H1 (cell line): ENCODE results near the gene LY86. TPM values are rescaled to one million over a fixed set of nuclear protein-coding genes. Genes with fewer than 3 reads are reported as not detected.

ENCODE experiments used
- CTCF ChIA-PET: fragments of 300-600 bp; sonication (Branson Sonifier 250); formaldehyde crosslinking; loops from one replicate; lab custom pipeline; 2021; ENCODE audit not compliant: partially characterized antibody; lab: Charles Lee
- POLR2A ChIA-PET: fragments of 300-600 bp; sonication (Branson Sonifier 250); formaldehyde crosslinking; loops from one replicate; lab custom pipeline; 2021; ENCODE audit warnings: inconsistent platforms; ENCODE audit not compliant: partially characterized antibody; lab: Charles Lee
- DNase-seq, 2 experiments: peaks; one replicate each; pipeline versions ENCODE4 v3.0.0 to v3.0.0-alpha.2; 2010 to 2022; ENCODE audit warnings: low spot score in 2 of 2, low read depth in 1 of 2, mixed read lengths in 1 of 2
- FAIRE-seq: peaks from 2 replicates; lab custom pipeline; 2011; peaks lifted over from hg19 to GRCh38; lab: Jason Lieb, UNC
- H2AFZ ChIP-seq: 2 replicates; pipeline ENCODE4 v1.8.1; 2012; ENCODE audit warnings: low read length, inconsistent platforms
- H2AK5ac ChIP-seq: 2 replicates; pipeline ENCODE4 v1.6.1; 2013; ENCODE audit warnings: low read depth, low read length
- H2BK120ac ChIP-seq: replicated peaks from 2 replicates; pipeline ENCODE3; 2013; ENCODE audit warnings: low read depth, low read length, inconsistent platforms
- H2BK12ac ChIP-seq: 2 replicates; pipeline ENCODE4 v1.6.1; 2013; ENCODE audit warnings: low read depth, low read length
- H2BK15ac ChIP-seq: 2 replicates; pipeline ENCODE4 v1.6.1; 2013; ENCODE audit warnings: low read length
- H2BK20ac ChIP-seq: 2 replicates; pipeline ENCODE4 v1.6.1; 2013; ENCODE audit warnings: low read length
- H2BK5ac ChIP-seq: 2 replicates; pipeline ENCODE4 v1.6.1; 2013; ENCODE audit warnings: low read depth, low read length
- H3K14ac ChIP-seq: 2 replicates; pipeline ENCODE4 v1.6.1; 2013; ENCODE audit warnings: inconsistent platforms; ENCODE audit not compliant: insufficient read length
- H3K18ac ChIP-seq: 2 replicates; pipeline ENCODE4 v1.6.1; 2013; ENCODE audit warnings: low read length; ENCODE audit errors: extremely low read depth
- H3K23ac ChIP-seq: 2 replicates; pipeline ENCODE4 v1.6.1; 2013; ENCODE audit warnings: inconsistent platforms; ENCODE audit not compliant: insufficient read length
- H3K23me2 ChIP-seq: 2 replicates; pipeline ENCODE4 v1.6.1; 2013; ENCODE audit warnings: low read depth, low read length
- H3K27ac ChIP-seq: 2 replicates; pipeline ENCODE4 v1.6.1; 2011; ENCODE audit warnings: low read depth, low read length, inconsistent platforms
- H3K27me3 ChIP-seq, 4 experiments: replicated peaks in 1 of 4; 1 replicate in 1 of 4; 2 replicates in 3 of 4; pipeline versions ENCODE4 v1.6.1 to v1.8.1; 2011 to 2013; ENCODE audit warnings: low read length in 3 of 4, mild to moderate bottlenecking in 3 of 4, inconsistent platforms in 2 of 4, mixed read lengths in 2 of 4, moderate library complexity in 1 of 4; ENCODE audit not compliant: control insufficient read depth in 3 of 4, insufficient read depth in 3 of 4; ENCODE audit errors: extremely low read depth in 1 of 4
- H3K36me3 ChIP-seq, 4 experiments: 2 replicates each; pipeline versions ENCODE4 v1.6.1 to v1.8.1; 2011 to 2013; ENCODE audit warnings: mild to moderate bottlenecking in 4 of 4, low read length in 3 of 4, moderate library complexity in 2 of 4, control low read depth in 1 of 4, inconsistent platforms in 1 of 4; ENCODE audit not compliant: insufficient read depth in 4 of 4, control insufficient read depth in 2 of 4
- H3K4ac ChIP-seq: replicated peaks from 2 replicates; pipeline ENCODE3; 2013; ENCODE audit warnings: low read length, low read depth, mixed read lengths, inconsistent platforms; ENCODE audit not compliant: insufficient read length
- H3K4me1 ChIP-seq, 4 experiments: replicated peaks in 1 of 4; 1 replicate in 1 of 4; 2 replicates in 3 of 4; pipeline versions ENCODE4 v1.6.1 to v1.8.1; 2011 to 2013; ENCODE audit warnings: low read length in 3 of 4, inconsistent platforms in 2 of 4, mixed read lengths in 1 of 4; ENCODE audit not compliant: insufficient read depth in 4 of 4, control insufficient read depth in 3 of 4
- H3K4me2 ChIP-seq, 2 experiments: 2 replicates each; pipeline versions ENCODE4 v1.6.1 to v1.8.1; 2011 to 2013; ENCODE audit warnings: low read depth in 2 of 2, low read length in 2 of 2, control low read depth in 1 of 2, inconsistent platforms in 1 of 2, mild to moderate bottlenecking in 1 of 2; ENCODE audit not compliant: insufficient read depth in 1 of 2
- H3K4me3 ChIP-seq, 4 experiments: fragments of 200-600, 300-600 bp in 1 of 4; sonication (generic), shearing (Covaris generic), sonication (Bioruptor Twin) in 1 of 4; 2 replicates each; pipeline versions ENCODE4 v1.5.1 to v1.8.1; 2011 to 2016; ENCODE audit warnings: low read length in 4 of 4, low read depth in 3 of 4, control low read depth in 2 of 4, inconsistent platforms in 2 of 4, mild to moderate bottlenecking in 2 of 4, mixed read lengths in 1 of 4, moderate library complexity in 1 of 4; ENCODE audit not compliant: insufficient read depth in 2 of 4; ENCODE audit errors: extremely low read depth in 1 of 4
- H3K56ac ChIP-seq: replicated peaks from 2 replicates; pipeline ENCODE3; 2013; ENCODE audit warnings: low read depth, mild to moderate bottlenecking, mixed read lengths, low read length, inconsistent platforms; ENCODE audit not compliant: insufficient read length
- H3K79me1 ChIP-seq: 2 replicates; pipeline ENCODE4 v1.6.1; 2013; ENCODE audit warnings: low read depth, low read length, control low read depth
- H3K79me2 ChIP-seq, 2 experiments: 2 replicates each; pipeline versions ENCODE4 v1.6.1 to v1.8.1; 2012 to 2013; ENCODE audit warnings: low read length in 2 of 2, mild to moderate bottlenecking in 2 of 2, inconsistent platforms in 1 of 2; ENCODE audit not compliant: insufficient read depth in 2 of 2, control insufficient read depth in 1 of 2
- H3K9ac ChIP-seq, 4 experiments: replicated peaks in 1 of 4; 1 replicate in 1 of 4; 2 replicates in 3 of 4; pipeline versions ENCODE4 v1.6.1 to v1.8.1; 2011 to 2013; ENCODE audit warnings: low read depth in 3 of 4, low read length in 3 of 4, control low read depth in 2 of 4, mild to moderate bottlenecking in 2 of 4, moderate library complexity in 2 of 4, inconsistent platforms in 1 of 4; ENCODE audit errors: extremely low read depth in 1 of 4
- H3K9me3 ChIP-seq, 2 experiments: 2 replicates each; pipeline versions ENCODE4 v1.6.1 to v1.8.1; 2012 to 2013; ENCODE audit warnings: mild to moderate bottlenecking in 2 of 2, moderate library complexity in 2 of 2, control low read depth in 1 of 2, inconsistent platforms in 1 of 2, low read depth in 1 of 2, low read length in 1 of 2, mixed read lengths in 1 of 2; ENCODE audit not compliant: insufficient read depth in 2 of 2
- H4K20me1 ChIP-seq, 2 experiments: replicated peaks in 1 of 2; 2 replicates each; pipeline versions ENCODE3 to v1.8.1; 2011 to 2013; ENCODE audit warnings: inconsistent platforms in 2 of 2, low read length in 2 of 2, mild to moderate bottlenecking in 1 of 2; ENCODE audit not compliant: insufficient read depth in 2 of 2, control insufficient read depth in 1 of 2
- H4K5ac ChIP-seq: 2 replicates; pipeline ENCODE4 v1.6.1; 2013; ENCODE audit warnings: low read length, low read depth, mixed read lengths, inconsistent platforms; ENCODE audit not compliant: insufficient read length
- H4K8ac ChIP-seq: 2 replicates; pipeline ENCODE4 v1.8.0; 2013; ENCODE audit warnings: mild to moderate bottlenecking, moderate library complexity, low read length, inconsistent platforms; ENCODE audit not compliant: insufficient read depth; ENCODE audit errors: extremely low read depth
- H4K91ac ChIP-seq: replicated peaks from 2 replicates; pipeline ENCODE3; 2013; ENCODE audit warnings: low read length, mixed read lengths, inconsistent platforms; ENCODE audit not compliant: insufficient read length
- CEBPB ChIP-seq: IDR thresholded peaks from 2 replicates; pipeline ENCODE4 v1.6.1; 2012; ENCODE audit warnings: low read depth, low read length
- CHD1 ChIP-seq: IDR thresholded peaks from 2 replicates; pipeline ENCODE4 v1.6.1; 2012; ENCODE audit warnings: low read depth, low read length, improper control_type of control experiment
- CTBP2 ChIP-seq: IDR thresholded peaks from 2 replicates; pipeline ENCODE4 v1.7.0; 2011; ENCODE audit warnings: borderline replicate concordance, mild to moderate bottlenecking, moderate library complexity, mixed read lengths, low read length; ENCODE audit not compliant: insufficient read depth, insufficient read length
- MAFK ChIP-seq: IDR thresholded peaks from 2 replicates; pipeline ENCODE4 v1.6.1; 2012; ENCODE audit warnings: low read depth, mild to moderate bottlenecking, improper control_type of control experiment, low read length
- SP1 ChIP-seq: IDR thresholded peaks from 2 replicates; pipeline ENCODE4 v1.6.1; 2011; ENCODE audit warnings: low read depth, low read length
- SP2 ChIP-seq: IDR thresholded peaks from 2 replicates; pipeline ENCODE4 v1.6.1; 2012; ENCODE audit warnings: mild to moderate bottlenecking, low read length, inconsistent platforms
- TAF1 ChIP-seq: IDR thresholded peaks from 2 replicates; pipeline ENCODE4 v1.6.1; 2011; ENCODE audit warnings: mild to moderate bottlenecking, low read depth, low read length
- TCF12 ChIP-seq: IDR thresholded peaks from 2 replicates; pipeline ENCODE4 v1.6.1; 2011; ENCODE audit warnings: low read depth, mild to moderate bottlenecking, low read length
- TEAD4 ChIP-seq: IDR thresholded peaks from 2 replicates; pipeline ENCODE4 v1.6.1; 2012; ENCODE audit warnings: low read depth, low read length, inconsistent platforms, mixed read lengths
- WGBS, 2 experiments: shearing (Covaris generic) in 1 of 2; methylation state at CpG; one replicate each; pipeline versions ENCODE4 v1.1.6 to v1.1.7; 2013 to 2015; ENCODE audit warnings: low lambda C conversion rate in 2 of 2, mixed read lengths in 2 of 2, inconsistent platforms in 1 of 2, low coverage in 1 of 2, missing lambda C conversion rate in 1 of 2; ENCODE audit not compliant: insufficient replicate concordance in 2 of 2, insufficient coverage in 1 of 2, insufficient read length in 1 of 2; ENCODE audit errors: extremely low coverage in 1 of 2, missing lambda C conversion rate in 1 of 2; 5-methylcytosine and 5-hydroxymethylcytosine counted together
- polyA plus RNA-seq, 7 experiments: library from polyadenylated mRNA; depleted of rRNA in 3 of 7; stranded (reverse) in 5 of 7; unstranded in 2 of 7; fragments of >200 nt in 5 of 7; fragments of 200-250 nt in 2 of 7; gene quantifications; 1 replicate in 5 of 7; 2 replicates in 1 of 7; 4 replicates in 1 of 7; pipeline versions ENCODE4 v1.2.1 to v1.2.3, GENCODE V29; 2011 to 2013; ENCODE audit warnings: missing spikeins in 2 of 7, mixed read lengths in 2 of 7
- total RNA-seq: library from RNA; stranded (reverse); fragmentation: NEBNext Ultra II Directional; extraction: Animal tissue kit (Norgen Biotek cat#: 25700); gene quantifications from 2 replicates; pipeline ENCODE4 v1.2.1, GENCODE V29; 2021
- TF ChIP-seq, protein P1 (sequence below): IDR thresholded peaks from 2 replicates; pipeline ENCODE4 v1.6.1; 2011; ENCODE audit warnings: low read length, improper control_type of control experiment
- TF ChIP-seq, protein P2 (sequence below): IDR thresholded peaks from 2 replicates; pipeline ENCODE4 v1.6.1; 2012; ENCODE audit warnings: inconsistent platforms

The LY86 gene
- total and polyA plus RNA-seq, 2 of the 8 experiments (the other 6 are each of a cell fraction or from before 2014, with no cell fraction given) = not detected

DNA sequence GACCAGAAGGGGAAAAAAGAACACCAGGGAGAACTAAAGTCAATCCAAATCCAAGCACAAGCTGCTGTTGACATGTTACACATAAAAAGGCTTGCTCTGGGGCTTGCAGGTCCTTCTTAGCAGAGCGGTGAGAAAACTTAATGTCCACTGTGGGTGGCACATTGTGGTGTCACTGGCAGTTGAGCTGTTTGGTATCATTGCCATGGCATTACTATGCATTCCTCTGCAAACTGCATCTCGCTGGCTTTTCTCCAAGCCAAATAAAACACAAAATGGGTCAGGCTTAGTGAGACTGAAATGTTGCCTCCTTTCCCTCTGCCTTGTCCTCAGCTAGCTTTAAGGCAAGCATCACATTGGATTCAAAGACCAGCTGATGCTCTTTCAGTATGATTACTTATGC lies 40.9 kb downstream of the LY86 start:
- Histone ChIP-seq H3K18ac (no peak overlapping the region), H3K14ac (no peak overlapping the region), H2AFZ (no peak overlapping the region), H3K79me1 (no peaks in the 10 kb centered on the region), H3K4me3 (no peak overlapping the region), H3K9ac (peak overlapping the region in 1 of 4 experiments; percentile 20; a peak in 1 of 7 replicates), H3K27me3 (no peaks in the 10 kb centered on the region; a peak in 1 of 7 replicates), H4K91ac (no peak overlapping the region), H2BK5ac (no peak overlapping the region), H2BK15ac (no peak overlapping the region), H3K4ac (no peak overlapping the region), H2AK5ac (0 out of 2 replicates have a peak overlapping the region, but pooled peaks have one; percentile 30), H4K20me1 (no peaks in the 10 kb centered on the region), H3K23me2 (no peaks in the 10 kb centered on the region), H2BK12ac (no peak overlapping the region), H3K27ac (no peak overlapping the region), H4K5ac (no peak overlapping the region), H3K4me1 (no peaks in the 10 kb centered on the region), H4K8ac (no peak overlapping the region), H3K23ac (no peak overlapping the region), H2BK20ac (no peak overlapping the region), H2BK120ac (no peak overlapping the region), H3K36me3 (no peaks in the 10 kb centered on the region), H3K4me2 (no peak overlapping the region), H3K9me3 (no peaks in the 10 kb centered on the region), H3K79me2 (no peaks in the 10 kb centered on the region), H3K56ac (no peak overlapping the region)
- CTCF ChIA-PET = interaction anchor here (0.7 to 2.2 kb wide), 4 partner anchors 21 to 615 kb away, joined by 3 to 4 read pairs (median 3); no protein-coding TSS in a partner anchor
- TF ChIP-seq SP1 (no peak), CEBPB (no peak), CTBP2 (no peak), TEAD4 (no peak), TAF1 (no peak), CHD1 (no peak), SP2 (no peak), TCF12 (no peak), MAFK (no peak)
- TF ChIP-seq, protein P1, sequence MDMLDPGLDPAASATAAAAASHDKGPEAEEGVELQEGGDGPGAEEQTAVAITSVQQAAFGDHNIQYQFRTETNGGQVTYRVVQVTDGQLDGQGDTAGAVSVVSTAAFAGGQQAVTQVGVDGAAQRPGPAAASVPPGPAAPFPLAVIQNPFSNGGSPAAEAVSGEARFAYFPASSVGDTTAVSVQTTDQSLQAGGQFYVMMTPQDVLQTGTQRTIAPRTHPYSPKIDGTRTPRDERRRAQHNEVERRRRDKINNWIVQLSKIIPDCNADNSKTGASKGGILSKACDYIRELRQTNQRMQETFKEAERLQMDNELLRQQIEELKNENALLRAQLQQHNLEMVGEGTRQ = no peak
- TF ChIP-seq, protein P2, sequence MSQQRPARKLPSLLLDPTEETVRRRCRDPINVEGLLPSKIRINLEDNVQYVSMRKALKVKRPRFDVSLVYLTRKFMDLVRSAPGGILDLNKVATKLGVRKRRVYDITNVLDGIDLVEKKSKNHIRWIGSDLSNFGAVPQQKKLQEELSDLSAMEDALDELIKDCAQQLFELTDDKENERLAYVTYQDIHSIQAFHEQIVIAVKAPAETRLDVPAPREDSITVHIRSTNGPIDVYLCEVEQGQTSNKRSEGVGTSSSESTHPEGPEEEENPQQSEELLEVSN = no peak
- no peak for DNase-seq
- 83% methylated on average over 2 of the region's 2 CpGs; no CpG with 5 or more reads in 1 of the 2 experiments for WGBS, 2 experiments
- POLR2A ChIA-PET = no interaction called here
- no peak for FAIRE-seq
